Putamen (tissue), 1 donor: ENCODE results near the gene CHD6.

ENCODE experiments used
- DNase-seq: peaks from one replicate; pipeline ENCODE4 v3.0.0-alpha.2; 2016; ENCODE audit warnings: low spot score

Gene CHD6

GRCh38 chr20:41617902-41618806 lies at the start of gene CHD6:
Gene CHD6, minus strand, starts transcription at chr20:41618377. Its CDS starts 67,040 bp downstream, at chr20:41551337.
- DNase-seq = peak; percentile 99

- DNase-seq = peak; percentile 10
Observed at GRCh38 chr20:41664584-41664983, 46.4 kb upstream of the CHD6 start.

GRCh38 chr20:41657655-41658054 lies 39.5 kb upstream of the CHD6 start:
- no peak for DNase-seq

- DNase-seq = no peak
Observed at GRCh38 chr20:41655962-41656618, 37.9 kb upstream of the CHD6 start.

- DNase-seq = no peak
Observed at GRCh38 chr20:41654884-41655283, 36.7 kb upstream of the CHD6 start.

- DNase-seq = no peak
Observed at GRCh38 chr20:41654292-41654691, 36.1 kb upstream of the CHD6 start.

GRCh38 chr20:41650231-41650948 lies 32.2 kb upstream of the CHD6 start:
- no peak for DNase-seq

- DNase-seq = no peak
Observed at GRCh38 chr20:41649489-41649888, 31.3 kb upstream of the CHD6 start.

GRCh38 chr20:41645372-41645771 lies 27.2 kb upstream of the CHD6 start:
- DNase-seq = no peak

- DNase-seq = no peak
Observed at GRCh38 chr20:41643504-41643938, 25.3 kb upstream of the CHD6 start.

- no peak for DNase-seq
Observed at GRCh38 chr20:41639630-41640029, 21.5 kb upstream of the CHD6 start.

GRCh38 chr20:41638456-41638855 lies 20.3 kb upstream of the CHD6 start:
- DNase-seq = no peak

- no peak for DNase-seq
Observed at GRCh38 chr20:41635158-41635557, 17.0 kb upstream of the CHD6 start.

GRCh38 chr20:41632896-41633295 lies 14.7 kb upstream of the CHD6 start:
- no peak for DNase-seq

GRCh38 chr20:41631826-41632225 lies 13.6 kb upstream of the CHD6 start:
- DNase-seq = no peak

GRCh38 chr20:41630846-41631245 lies 12.7 kb upstream of the CHD6 start:
- DNase-seq = no peak

- DNase-seq = no peak
Observed at GRCh38 chr20:41627611-41628244, 9.6 kb upstream of the CHD6 start.

- DNase-seq = no peak
Observed at GRCh38 chr20:41627001-41627495, 8.9 kb upstream of the CHD6 start.

GRCh38 chr20:41623625-41624375 lies 5.6 kb upstream of the CHD6 start:
- no peak for DNase-seq

GRCh38 chr20:41622584-41622983 lies 4.4 kb upstream of the CHD6 start:
- no peak for DNase-seq

- no peak for DNase-seq
Observed at GRCh38 chr20:41621971-41622370, 3.8 kb upstream of the CHD6 start.
